Spleen (tissue), 11 donors: ENCODE data around the gene CERCAM. TPM values are rescaled to one million over a fixed set of nuclear protein-coding genes. Genes with fewer than 3 reads are reported as not detected.

ENCODE experiments used
- DNase-seq: peaks from one replicate; pipeline ENCODE4 v3.0.0-alpha.2; 2020
- H3K27ac ChIP-seq, 8 donors: fragments of 200-600 bp; sonication (generic) in 7 of 8; 1 replicate in 4 of 8; 2 replicates in 4 of 8; pipeline versions ENCODE4 v1.5.0 to v1.8.0; 2016 to 2021; ENCODE audit warnings: inconsistent platforms in 4 of 8, mild to moderate bottlenecking in 4 of 8, moderate library complexity in 1 of 8
- H3K27me3 ChIP-seq, 7 donors: fragments of 200-600 bp; sonication (generic) in 6 of 7; replicated peaks in 1 of 7; 1 replicate in 4 of 7; 2 replicates in 3 of 7; pipeline versions ENCODE4 v1.5.0 to v1.8.0; 2016 to 2021; ENCODE audit warnings: inconsistent platforms in 3 of 7, mild to moderate bottlenecking in 1 of 7
- H3K36me3 ChIP-seq, 6 donors: fragments of 200-600 bp; sonication (generic) in 5 of 6; 1 replicate in 4 of 6; 2 replicates in 2 of 6; pipeline versions ENCODE4 v1.5.0 to v1.8.0; 2016 to 2021; ENCODE audit warnings: inconsistent platforms in 2 of 6
- H3K4me1 ChIP-seq, 6 donors: fragments of 200-600 bp; sonication (generic) in 5 of 6; 1 replicate in 3 of 6; 2 replicates in 3 of 6; pipeline versions ENCODE4 v1.5.0 to v1.8.0; 2016 to 2021; ENCODE audit warnings: inconsistent platforms in 3 of 6
- H3K4me3 ChIP-seq, 8 donors: fragments of 200-600 bp; sonication (generic) in 7 of 8; 1 replicate in 4 of 8; 2 replicates in 4 of 8; pipeline versions ENCODE4 v1.5.0 to v1.8.0; 2016 to 2021; ENCODE audit warnings: inconsistent platforms in 4 of 8, mild to moderate bottlenecking in 4 of 8, moderate library complexity in 2 of 8
- H3K9me3 ChIP-seq, 8 donors: fragments of 200-600 bp; sonication (generic) in 7 of 8; 1 replicate in 4 of 8; 2 replicates in 4 of 8; pipeline versions ENCODE4 v1.5.0 to v1.8.0; 2016 to 2021; ENCODE audit warnings: inconsistent platforms in 4 of 8
- POLR2A ChIP-seq, 3 donors: fragments of 450-650 bp; IDR thresholded peaks; one replicate each; pipeline ENCODE4 v1.5.1; 2017; ENCODE audit warnings: antibody characterized with exemption in 3 of 3, mild to moderate bottlenecking in 1 of 3
- POLR2AphosphoS5 ChIP-seq, 3 donors: sonication (generic); formaldehyde crosslinking; IDR thresholded peaks; one replicate each; pipeline ENCODE4 v1.5.1; 2017; ENCODE audit warnings: antibody characterized with exemption in 3 of 3
- WGBS, 5 donors: extraction: QIAGEN DNeasy Blood & Tissue Kit in 3 of 5; methylation state at CpG; one replicate each; pipeline versions ENCODE4 v1.1.5 to v1.1.7; 2013 to 2018; 5-methylcytosine and 5-hydroxymethylcytosine counted together
- intact Hi-C: fragments of 100-400 bp; cut with DNase I; formaldehyde crosslinking; loops from one replicate; pipeline ENCODE4 v1.15.0; 2023; ENCODE audit warnings: low total_unique reads
- polyA plus RNA-seq, 3 donors: library from polyadenylated mRNA; stranded (reverse); fragments of 200-250 nt; gene quantifications; one replicate each; pipeline ENCODE4 v1.2.1, GENCODE V29; 2013
- total RNA-seq, 7 donors: library from RNA; depleted of rRNA in 3 of 7; stranded (reverse); fragments of >200 nt in 3 of 7; fragmentation: NEBNext Ultra II Directional in 4 of 7; extraction: Animal tissue kit (Norgen Biotek cat#: 25700) in 4 of 7; gene quantifications; one replicate each; pipeline versions ENCODE4 v1.1.0 to v1.2.1, GENCODE V29; 2016 to 2021
- TF ChIP-seq, protein P1 (sequence below), 11 experiments: fragments of 200-600 bp in 7 of 11; fragments of 450-650 bp in 4 of 11; sonication (generic) in 4 of 11; IDR thresholded peaks in 8 of 11; conservative IDR thresholded peaks in 3 of 11; 1 replicate in 7 of 11; 2 replicates in 4 of 11; pipeline versions ENCODE4 v1.4.0 to v1.8.0; 2016 to 2021; ENCODE audit warnings: antibody characterized with exemption in 11 of 11, inconsistent platforms in 4 of 11, mild to moderate bottlenecking in 1 of 11
- donor health status: healthy with polysubstance abuse.
- donor health status: DM: no; HTN: no; CAD: no; lungs with moderate emphysema.
- donor health status: DM: no; HTN: no; CAD: no.
- donor health status: Bipolar disorder and iron deficiency.
- donor health status: healthy.
- donor health status: DM: no; HTN: no; CAD: no.
- donor health status: DM: yes; HTN: yes; CAD: no.

CERCAM gene
- total and polyA plus RNA-seq, 10 donors: 3.8 to 22.7 (median 8.8) TPM

GRCh38 chr9:128408963-128409431 lies 11.7 kb upstream of the CERCAM start:
- H3K27ac ChIP-seq: no peak overlapping the region
- no peak for DNase-seq
- TF ChIP-seq POLR2AphosphoS5 (IDR thresholded peaks at IDR 0.05) (no peak), POLR2A (IDR thresholded peaks at IDR 0.05) (no peak)
- TF ChIP-seq, protein P1, sequence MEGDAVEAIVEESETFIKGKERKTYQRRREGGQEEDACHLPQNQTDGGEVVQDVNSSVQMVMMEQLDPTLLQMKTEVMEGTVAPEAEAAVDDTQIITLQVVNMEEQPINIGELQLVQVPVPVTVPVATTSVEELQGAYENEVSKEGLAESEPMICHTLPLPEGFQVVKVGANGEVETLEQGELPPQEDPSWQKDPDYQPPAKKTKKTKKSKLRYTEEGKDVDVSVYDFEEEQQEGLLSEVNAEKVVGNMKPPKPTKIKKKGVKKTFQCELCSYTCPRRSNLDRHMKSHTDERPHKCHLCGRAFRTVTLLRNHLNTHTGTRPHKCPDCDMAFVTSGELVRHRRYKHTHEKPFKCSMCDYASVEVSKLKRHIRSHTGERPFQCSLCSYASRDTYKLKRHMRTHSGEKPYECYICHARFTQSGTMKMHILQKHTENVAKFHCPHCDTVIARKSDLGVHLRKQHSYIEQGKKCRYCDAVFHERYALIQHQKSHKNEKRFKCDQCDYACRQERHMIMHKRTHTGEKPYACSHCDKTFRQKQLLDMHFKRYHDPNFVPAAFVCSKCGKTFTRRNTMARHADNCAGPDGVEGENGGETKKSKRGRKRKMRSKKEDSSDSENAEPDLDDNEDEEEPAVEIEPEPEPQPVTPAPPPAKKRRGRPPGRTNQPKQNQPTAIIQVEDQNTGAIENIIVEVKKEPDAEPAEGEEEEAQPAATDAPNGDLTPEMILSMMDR (IDR thresholded peaks at IDR 0.05 in 8 of 11, conservative IDR thresholded peaks at IDR 0.05 in 3 of 11): no peak
- peaks cover 0 to 83% (median 5%) of the 10 kb centered on the region in 7 donors for H3K27me3 ChIP-seq
- H3K4me3 ChIP-seq: no peak overlapping the region
- intact Hi-C loops: no loop called here
- no peaks in the 10 kb centered on the region for H3K36me3 ChIP-seq
- H3K9me3 ChIP-seq: no peaks in the 10 kb centered on the region
- 33 to 46% (median 39%) methylated on average over 14 to 26 of the region's 26 CpGs for WGBS, 5 donors
- peaks cover 0 to 6% (median 0%) of the 10 kb centered on the region in 6 donors for H3K4me1 ChIP-seq

GRCh38 chr9:128409450-128409849 lies 11.2 kb upstream of the CERCAM start:
- DNase-seq: no peak
- H3K4me3 ChIP-seq: no peak overlapping the region
- TF ChIP-seq POLR2AphosphoS5 (IDR thresholded peaks at IDR 0.05): no peak
- TF ChIP-seq POLR2A (IDR thresholded peaks at IDR 0.05): no peak
- TF ChIP-seq, protein P1 (IDR thresholded peaks at IDR 0.05 in 8 of 11, conservative IDR thresholded peaks at IDR 0.05 in 3 of 11): no peak
- peaks cover 0 to 6% (median 0%) of the 10 kb centered on the region in 6 donors for H3K4me1 ChIP-seq
- WGBS, 5 donors: 48 to 76% (median 54%) methylated on average over 6 to 8 of the region's 8 CpGs
- no peaks in the 10 kb centered on the region for H3K36me3 ChIP-seq
- H3K9me3 ChIP-seq: no peaks in the 10 kb centered on the region
- intact Hi-C loops: no loop called here
- no peak overlapping the region for H3K27ac ChIP-seq
- H3K27me3 ChIP-seq: peaks cover 0 to 87% (median 5%) of the 10 kb centered on the region in 7 donors

- Histone ChIP-seq H3K4me1 (peaks cover 0 to 6% (median 0%) of the 10 kb centered on the region in 6 donors), H3K27ac (no peak overlapping the region), H3K27me3 (peaks cover 0 to 92% (median 5%) of the 10 kb centered on the region in 7 donors), H3K9me3 (no peaks in the 10 kb centered on the region), H3K36me3 (no peaks in the 10 kb centered on the region), H3K4me3 (no peak overlapping the region)
- TF ChIP-seq POLR2A (IDR thresholded peaks at IDR 0.05) (no peak), POLR2AphosphoS5 (IDR thresholded peaks at IDR 0.05) (no peak)
- TF ChIP-seq, protein P1 (IDR thresholded peaks at IDR 0.05 in 8 of 11, conservative IDR thresholded peaks at IDR 0.05 in 3 of 11): no peak
- intact Hi-C loops: no loop called here
- 35 to 49% (median 44%) methylated on average over 6 of the region's 6 CpGs for WGBS, 5 donors
- no peak for DNase-seq
These were observed 10.7 kb upstream of the CERCAM start for GRCh38 chr9:128409978-128410377.

- peaks cover 0 to 98% (median 14%) of the 10 kb centered on the region in 7 donors for H3K27me3 ChIP-seq
- no peak overlapping the region for H3K27ac ChIP-seq
- H3K36me3 ChIP-seq: no peaks in the 10 kb centered on the region
- intact Hi-C loops: loop anchor here (2.0 kb wide), 1 partner anchor 49 kb away; no protein-coding TSS in a partner anchor
- H3K4me1 ChIP-seq: peaks cover 0 to 6% (median 0%) of the 10 kb centered on the region in 6 donors
- WGBS, 5 donors: 55 to 61% (median 60%) methylated on average over 10 to 11 of the region's 11 CpGs
- H3K4me3 ChIP-seq: no peak overlapping the region
- TF ChIP-seq POLR2A (IDR thresholded peaks at IDR 0.05): no peak
- TF ChIP-seq POLR2AphosphoS5 (IDR thresholded peaks at IDR 0.05): no peak
- TF ChIP-seq, protein P1 (IDR thresholded peaks at IDR 0.05 in 8 of 11, conservative IDR thresholded peaks at IDR 0.05 in 3 of 11): no peak
- DNase-seq: no peak
- no peaks in the 10 kb centered on the region for H3K9me3 ChIP-seq
These were observed 9.1 kb upstream of the CERCAM start for GRCh38 chr9:128411364-128412119.
